ENCODE measurements around the gene CASZ1.

DNA sequence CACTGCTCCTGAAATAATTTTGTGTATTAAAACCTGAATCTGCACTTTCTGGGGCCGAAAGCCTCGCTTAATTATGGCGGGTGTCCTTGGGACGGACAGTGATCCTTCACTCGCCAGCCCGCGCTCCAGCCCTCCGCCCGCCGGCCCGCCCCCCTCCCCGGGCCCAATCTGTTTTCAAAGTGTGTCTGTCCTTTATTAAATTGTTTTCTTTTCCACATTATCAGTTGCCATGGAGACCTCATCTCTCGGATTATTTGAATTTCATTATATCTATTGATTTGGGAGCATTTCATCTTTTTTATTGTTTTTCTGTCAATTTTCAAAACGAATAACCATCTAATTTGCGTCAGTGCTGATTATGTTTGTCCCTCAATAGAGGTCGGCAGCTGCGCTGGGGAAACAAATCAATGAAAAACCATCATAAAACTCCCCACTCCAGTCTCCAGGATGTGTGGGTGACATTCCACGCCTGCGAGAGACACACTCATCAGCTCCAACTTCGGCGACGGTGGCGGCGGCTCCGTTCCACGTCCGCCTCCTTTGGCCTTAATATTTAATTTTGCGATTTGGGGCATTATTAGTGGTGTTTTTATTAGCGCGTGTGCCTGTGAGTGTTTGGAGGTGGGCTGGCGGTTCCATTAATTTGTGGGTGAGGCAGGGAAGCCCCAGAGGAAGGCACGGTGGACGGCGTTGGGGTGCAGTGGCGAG lies 123.9 kb downstream of the CASZ1 start:
- TF ChIP-seq POLR2AphosphoS5 (IDR thresholded peaks at IDR 0.05; ENCODE audit: low read depth) = no peak
- TF ChIP-seq, protein P1, sequence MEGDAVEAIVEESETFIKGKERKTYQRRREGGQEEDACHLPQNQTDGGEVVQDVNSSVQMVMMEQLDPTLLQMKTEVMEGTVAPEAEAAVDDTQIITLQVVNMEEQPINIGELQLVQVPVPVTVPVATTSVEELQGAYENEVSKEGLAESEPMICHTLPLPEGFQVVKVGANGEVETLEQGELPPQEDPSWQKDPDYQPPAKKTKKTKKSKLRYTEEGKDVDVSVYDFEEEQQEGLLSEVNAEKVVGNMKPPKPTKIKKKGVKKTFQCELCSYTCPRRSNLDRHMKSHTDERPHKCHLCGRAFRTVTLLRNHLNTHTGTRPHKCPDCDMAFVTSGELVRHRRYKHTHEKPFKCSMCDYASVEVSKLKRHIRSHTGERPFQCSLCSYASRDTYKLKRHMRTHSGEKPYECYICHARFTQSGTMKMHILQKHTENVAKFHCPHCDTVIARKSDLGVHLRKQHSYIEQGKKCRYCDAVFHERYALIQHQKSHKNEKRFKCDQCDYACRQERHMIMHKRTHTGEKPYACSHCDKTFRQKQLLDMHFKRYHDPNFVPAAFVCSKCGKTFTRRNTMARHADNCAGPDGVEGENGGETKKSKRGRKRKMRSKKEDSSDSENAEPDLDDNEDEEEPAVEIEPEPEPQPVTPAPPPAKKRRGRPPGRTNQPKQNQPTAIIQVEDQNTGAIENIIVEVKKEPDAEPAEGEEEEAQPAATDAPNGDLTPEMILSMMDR (conservative IDR thresholded peaks at IDR 0.05; ENCODE audit: low read depth in 2 of 2) = no peak
- TF ChIP-seq EZH2 (IDR thresholded peaks at IDR 0.05; ENCODE audit: low read depth, unreplicated experiment) = no peak
- TF ChIP-seq, protein P2, sequence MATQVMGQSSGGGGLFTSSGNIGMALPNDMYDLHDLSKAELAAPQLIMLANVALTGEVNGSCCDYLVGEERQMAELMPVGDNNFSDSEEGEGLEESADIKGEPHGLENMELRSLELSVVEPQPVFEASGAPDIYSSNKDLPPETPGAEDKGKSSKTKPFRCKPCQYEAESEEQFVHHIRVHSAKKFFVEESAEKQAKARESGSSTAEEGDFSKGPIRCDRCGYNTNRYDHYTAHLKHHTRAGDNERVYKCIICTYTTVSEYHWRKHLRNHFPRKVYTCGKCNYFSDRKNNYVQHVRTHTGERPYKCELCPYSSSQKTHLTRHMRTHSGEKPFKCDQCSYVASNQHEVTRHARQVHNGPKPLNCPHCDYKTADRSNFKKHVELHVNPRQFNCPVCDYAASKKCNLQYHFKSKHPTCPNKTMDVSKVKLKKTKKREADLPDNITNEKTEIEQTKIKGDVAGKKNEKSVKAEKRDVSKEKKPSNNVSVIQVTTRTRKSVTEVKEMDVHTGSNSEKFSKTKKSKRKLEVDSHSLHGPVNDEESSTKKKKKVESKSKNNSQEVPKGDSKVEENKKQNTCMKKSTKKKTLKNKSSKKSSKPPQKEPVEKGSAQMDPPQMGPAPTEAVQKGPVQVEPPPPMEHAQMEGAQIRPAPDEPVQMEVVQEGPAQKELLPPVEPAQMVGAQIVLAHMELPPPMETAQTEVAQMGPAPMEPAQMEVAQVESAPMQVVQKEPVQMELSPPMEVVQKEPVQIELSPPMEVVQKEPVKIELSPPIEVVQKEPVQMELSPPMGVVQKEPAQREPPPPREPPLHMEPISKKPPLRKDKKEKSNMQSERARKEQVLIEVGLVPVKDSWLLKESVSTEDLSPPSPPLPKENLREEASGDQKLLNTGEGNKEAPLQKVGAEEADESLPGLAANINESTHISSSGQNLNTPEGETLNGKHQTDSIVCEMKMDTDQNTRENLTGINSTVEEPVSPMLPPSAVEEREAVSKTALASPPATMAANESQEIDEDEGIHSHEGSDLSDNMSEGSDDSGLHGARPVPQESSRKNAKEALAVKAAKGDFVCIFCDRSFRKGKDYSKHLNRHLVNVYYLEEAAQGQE (IDR thresholded peaks at IDR 0.05; ENCODE audit: unreplicated experiment) = no peak
- TF ChIP-seq ETS1 (IDR thresholded peaks at IDR 0.05) = no peak
- TF ChIP-seq EZH2phosphoT487 (IDR thresholded peaks at IDR 0.05; ENCODE audit: unreplicated experiment) = no peak
- TF ChIP-seq CREB1 (CRISPR knock-in tag; IDR thresholded peaks at IDR 0.05; ENCODE audit: low read depth) = no peak
- TF ChIP-seq JUNB (IDR thresholded peaks at IDR 0.05; ENCODE audit: unreplicated experiment) = no peak
- TF ChIP-seq ZNF114 (CRISPR knock-in tag; IDR thresholded peaks at IDR 0.05) = no peak
